ENCODE measurements around the gene AMMECR1L.

AMMECR1L gene

DNA sequence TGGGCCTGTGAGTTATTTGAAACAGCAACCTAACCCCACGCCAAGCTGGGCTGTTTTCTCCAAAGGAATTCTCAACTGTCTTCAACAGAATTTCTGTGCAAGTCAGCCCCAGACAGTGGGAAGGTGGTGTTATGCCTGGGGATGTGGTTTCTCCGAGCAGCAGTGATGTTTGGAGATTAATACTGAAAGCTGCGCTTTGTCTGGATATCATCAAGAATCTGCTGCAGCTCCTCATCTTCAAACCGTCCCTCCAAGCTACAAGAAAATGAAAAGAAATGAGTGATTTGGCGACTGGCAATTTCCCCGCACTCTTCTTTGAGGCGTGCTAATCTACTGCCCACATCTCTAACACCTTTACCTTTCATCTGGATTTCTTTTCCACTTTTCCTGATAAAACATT lies 37.8 kb downstream of the AMMECR1L start:
- Histone ChIP-seq H3K9me3 (ENCODE audit: insufficient read depth, low read depth, low read length) (no peaks in the 10 kb centered on the region), H4K20me1 (ENCODE audit: insufficient read depth, low read length, poor library complexity, severe bottlenecking) (peaks cover 19% of the 10 kb centered on the region), H3K79me2 (ENCODE audit: insufficient read depth, low read length) (peaks cover 39% of the 10 kb centered on the region), H3K27me3 (ENCODE audit: insufficient read depth, low read length, poor library complexity, severe bottlenecking) (no peaks in the 10 kb centered on the region), H2AFZ (ENCODE audit: low read length) (no peak overlapping the region), H3K36me3 (ENCODE audit: insufficient read depth, low read length) (peaks cover 68% of the 10 kb centered on the region), H3F3A (ENCODE audit: low read depth) (no peaks in the 10 kb centered on the region), H3K4me2 (ENCODE audit: low read depth, low read length, poor library complexity, severe bottlenecking) (no peak overlapping the region), H3K9me2 (replicated peaks; ENCODE audit: low read depth, low read length) (no peaks in the 10 kb centered on the region), H3K9ac (ENCODE audit: low read depth, low read length, poor library complexity, severe bottlenecking) (no peak overlapping the region), H3K4me3 (ENCODE audit: low read length, poor library complexity, severe bottlenecking) (no peak overlapping the region), H3K4me1 (ENCODE audit: insufficient read depth, low read length, poor library complexity, severe bottlenecking) (no peaks in the 10 kb centered on the region)
- no peak for TF ChIP-seq EZH2phosphoT487 (IDR thresholded peaks at IDR 0.05; ENCODE audit: borderline replicate concordance)
- TF ChIP-seq, protein P1, sequence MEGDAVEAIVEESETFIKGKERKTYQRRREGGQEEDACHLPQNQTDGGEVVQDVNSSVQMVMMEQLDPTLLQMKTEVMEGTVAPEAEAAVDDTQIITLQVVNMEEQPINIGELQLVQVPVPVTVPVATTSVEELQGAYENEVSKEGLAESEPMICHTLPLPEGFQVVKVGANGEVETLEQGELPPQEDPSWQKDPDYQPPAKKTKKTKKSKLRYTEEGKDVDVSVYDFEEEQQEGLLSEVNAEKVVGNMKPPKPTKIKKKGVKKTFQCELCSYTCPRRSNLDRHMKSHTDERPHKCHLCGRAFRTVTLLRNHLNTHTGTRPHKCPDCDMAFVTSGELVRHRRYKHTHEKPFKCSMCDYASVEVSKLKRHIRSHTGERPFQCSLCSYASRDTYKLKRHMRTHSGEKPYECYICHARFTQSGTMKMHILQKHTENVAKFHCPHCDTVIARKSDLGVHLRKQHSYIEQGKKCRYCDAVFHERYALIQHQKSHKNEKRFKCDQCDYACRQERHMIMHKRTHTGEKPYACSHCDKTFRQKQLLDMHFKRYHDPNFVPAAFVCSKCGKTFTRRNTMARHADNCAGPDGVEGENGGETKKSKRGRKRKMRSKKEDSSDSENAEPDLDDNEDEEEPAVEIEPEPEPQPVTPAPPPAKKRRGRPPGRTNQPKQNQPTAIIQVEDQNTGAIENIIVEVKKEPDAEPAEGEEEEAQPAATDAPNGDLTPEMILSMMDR (conservative IDR thresholded peaks at IDR 0.05; ENCODE audit: low read length) = no peak

DNA sequence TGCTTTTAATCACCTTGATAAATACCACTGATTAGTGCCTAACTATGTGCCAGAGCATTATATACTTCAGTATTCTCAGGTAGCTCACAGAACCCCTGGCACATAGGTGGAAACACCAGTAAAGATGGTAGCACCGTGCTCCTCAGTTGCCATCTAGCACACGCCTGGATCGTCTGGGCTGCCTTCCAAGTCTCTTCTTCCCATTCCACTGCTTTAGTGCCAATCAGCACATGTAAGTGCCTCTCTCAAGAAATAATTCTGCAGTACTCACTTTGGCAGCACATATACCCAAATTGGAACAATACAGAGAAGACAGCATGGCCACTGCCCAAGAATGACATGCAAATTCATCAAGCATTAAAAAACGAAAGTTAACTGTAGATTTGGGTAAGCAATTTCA lies 40.8 kb downstream of the AMMECR1L start:
- Histone ChIP-seq H2AFZ (ENCODE audit: low read length) (no peak overlapping the region), H4K20me1 (ENCODE audit: insufficient read depth, low read length, poor library complexity, severe bottlenecking) (peaks cover 3% of the 10 kb centered on the region), H3K36me3 (ENCODE audit: insufficient read depth, low read length) (peaks cover 45% of the 10 kb centered on the region), H3K4me2 (ENCODE audit: low read depth, low read length, poor library complexity, severe bottlenecking) (no peak overlapping the region), H3K9me3 (ENCODE audit: insufficient read depth, low read depth, low read length) (no peaks in the 10 kb centered on the region), H3K79me2 (ENCODE audit: insufficient read depth, low read length) (peaks cover 10% of the 10 kb centered on the region), H3K27me3 (ENCODE audit: insufficient read depth, low read length, poor library complexity, severe bottlenecking) (no peaks in the 10 kb centered on the region), H3K9me2 (replicated peaks; ENCODE audit: low read depth, low read length) (no peaks in the 10 kb centered on the region), H3K4me3 (ENCODE audit: low read length, poor library complexity, severe bottlenecking) (no peak overlapping the region), H3K4me1 (ENCODE audit: insufficient read depth, low read length, poor library complexity, severe bottlenecking) (no peaks in the 10 kb centered on the region), H3F3A (ENCODE audit: low read depth) (no peaks in the 10 kb centered on the region), H3K9ac (ENCODE audit: low read depth, low read length, poor library complexity, severe bottlenecking) (no peak overlapping the region)
- TF ChIP-seq, protein P1 (conservative IDR thresholded peaks at IDR 0.05; ENCODE audit: low read length) = no peak
- no peak for TF ChIP-seq EZH2phosphoT487 (IDR thresholded peaks at IDR 0.05; ENCODE audit: borderline replicate concordance)

DNA sequence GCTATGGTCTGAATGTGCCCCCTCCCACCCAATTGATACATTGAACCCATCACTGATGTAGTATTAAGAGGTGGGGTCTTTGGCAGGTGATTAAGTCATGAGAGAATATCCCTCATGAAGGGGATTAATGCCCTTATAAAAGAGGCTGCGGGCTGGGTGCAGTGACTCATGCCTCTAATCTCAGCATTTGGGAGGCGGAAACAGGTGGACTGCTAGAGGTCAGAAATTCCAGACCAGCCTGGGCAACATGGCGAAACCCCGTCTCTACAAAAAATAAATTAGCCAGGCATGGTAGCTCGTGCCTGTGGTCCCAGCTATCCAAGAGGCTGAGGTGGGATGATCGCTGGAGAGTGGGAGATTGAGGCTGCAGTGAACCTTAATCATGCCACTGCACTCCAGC lies 42.1 kb downstream of the AMMECR1L start:
- no peak overlapping the region for H3K9ac ChIP-seq (ENCODE audit: low read depth, low read length, poor library complexity, severe bottlenecking)
- H4K20me1 ChIP-seq (ENCODE audit: insufficient read depth, low read length, poor library complexity, severe bottlenecking) = peaks cover 3% of the 10 kb centered on the region
- H3K79me2 ChIP-seq (ENCODE audit: insufficient read depth, low read length) = no peaks in the 10 kb centered on the region
- H3K4me3 ChIP-seq (ENCODE audit: low read length, poor library complexity, severe bottlenecking) = no peak overlapping the region
- H3K27me3 ChIP-seq (ENCODE audit: insufficient read depth, low read length, poor library complexity, severe bottlenecking) = no peaks in the 10 kb centered on the region
- H3K9me2 ChIP-seq (replicated peaks; ENCODE audit: low read depth, low read length) = no peaks in the 10 kb centered on the region
- H3K4me1 ChIP-seq (ENCODE audit: insufficient read depth, low read length, poor library complexity, severe bottlenecking) = no peaks in the 10 kb centered on the region
- no peaks in the 10 kb centered on the region for H3K9me3 ChIP-seq (ENCODE audit: insufficient read depth, low read depth, low read length)
- no peak overlapping the region for H2AFZ ChIP-seq (ENCODE audit: low read length)
- no peak overlapping the region for H3K4me2 ChIP-seq (ENCODE audit: low read depth, low read length, poor library complexity, severe bottlenecking)
- TF ChIP-seq, protein P1 (conservative IDR thresholded peaks at IDR 0.05; ENCODE audit: low read length) = no peak
- TF ChIP-seq EZH2phosphoT487 (IDR thresholded peaks at IDR 0.05; ENCODE audit: borderline replicate concordance) = no peak
- peaks cover 32% of the 10 kb centered on the region for H3K36me3 ChIP-seq (ENCODE audit: insufficient read depth, low read length)
- H3F3A ChIP-seq (ENCODE audit: low read depth) = no peaks in the 10 kb centered on the region
